Panc1 (cell line): ENCODE measurements around the gene CST11. TPM values are rescaled to one million over a fixed set of nuclear protein-coding genes. Genes with fewer than 3 reads are reported as not detected.

Source experiments
- ATAC-seq: fragments of 200-7000 bp; cut with Tn5 transposase; 2 replicates; pipeline ENCODE4 v1.9.1; 2020; ENCODE audit warnings: mild to moderate bottlenecking, moderate library complexity
- BruUV-seq: library from RNA; stranded (reverse); fragments of 400-500 nt; replicated peaks from 2 replicates; lab custom pipeline; 2021; lab: Mats Ljungman, UMichigan
- CTCF ChIA-PET: fragments of 300-600 bp; sonication (Branson Sonifier 250); formaldehyde crosslinking; loops from one replicate; lab custom pipeline; 2022; ENCODE audit warnings: antibody characterized with exemption; lab: Charles Lee
- POLR2A ChIA-PET: fragments of 300-600 bp; sonication (Branson Sonifier 250); formaldehyde crosslinking; loops from one replicate; lab custom pipeline; 2022; ENCODE audit warnings: antibody characterized with exemption; lab: Charles Lee
- DNase-seq: peaks from one replicate; pipeline ENCODE4 v3.0.0-alpha.2; 2010; ENCODE audit warnings: low read depth, low spot score
- H3K27ac ChIP-seq: 2 replicates; pipeline ENCODE4 v1.5.1; 2011; ENCODE audit warnings: mild to moderate bottlenecking, low read length, inconsistent platforms
- H3K27me3 ChIP-seq: fragments of 200-500 bp; sonication (Bioruptor generic); 2 replicates; pipeline ENCODE4 v1.6.0; 2014; ENCODE audit warnings: low read length, inconsistent platforms; ENCODE audit not compliant: control insufficient read depth, insufficient read depth
- H3K36me3 ChIP-seq: fragments of 200-500 bp; sonication (Bioruptor generic); 2 replicates; pipeline ENCODE4 v1.5.1; 2014; ENCODE audit warnings: inconsistent platforms, mild to moderate bottlenecking, low read length, moderate library complexity; ENCODE audit not compliant: control insufficient read depth, insufficient read depth
- H3K4me1 ChIP-seq: 2 replicates; pipeline ENCODE4 v1.5.1; 2011; ENCODE audit warnings: inconsistent platforms, mild to moderate bottlenecking, low read length, moderate library complexity; ENCODE audit not compliant: control insufficient read depth, insufficient read depth
- H3K4me3 ChIP-seq, 2 experiments: 2 replicates each; pipeline ENCODE4 v1.5.1; 2011 to 2012; ENCODE audit warnings: low read depth in 2 of 2, low read length in 2 of 2, mild to moderate bottlenecking in 2 of 2, inconsistent platforms in 1 of 2, moderate library complexity in 1 of 2
- H3K9me3 ChIP-seq: fragments of 200-500 bp; sonication (Bioruptor generic); 2 replicates; pipeline ENCODE4 v1.5.1; 2014; ENCODE audit warnings: low read depth, mild to moderate bottlenecking, inconsistent platforms, low read length, moderate library complexity; ENCODE audit not compliant: control insufficient read depth, insufficient read depth
- POLR2AphosphoS5 ChIP-seq: IDR thresholded peaks from 2 replicates; pipeline ENCODE4 v1.6.1; 2012; ENCODE audit warnings: mild to moderate bottlenecking, low read depth, low read length, moderate library complexity
- REST ChIP-seq, 2 experiments: IDR thresholded peaks; 2 replicates each; pipeline ENCODE4 v1.6.1; 2011 to 2012; ENCODE audit warnings: low read depth in 2 of 2, control low read depth in 1 of 2, low read length in 1 of 2, mild to moderate bottlenecking in 1 of 2, moderate library complexity in 1 of 2; ENCODE audit not compliant: insufficient read depth in 1 of 2
- SIN3A ChIP-seq: IDR thresholded peaks from 2 replicates; pipeline ENCODE4 v1.6.1; 2012; ENCODE audit warnings: low read depth, mild to moderate bottlenecking, low read length, moderate library complexity, borderline replicate concordance; ENCODE audit not compliant: insufficient read depth
- TCF7L2 ChIP-seq: IDR thresholded peaks from 2 replicates; pipeline ENCODE4 v1.6.1; 2011; ENCODE audit warnings: mild to moderate bottlenecking, low read depth, low read length, inconsistent platforms
- in situ Hi-C: cut with HindIII; loops from 2 replicates; pipeline ENCODE4 v1.10.0; 2016; ENCODE audit warnings: low sequenced_read_pairs, low pct_unique_long_range_greater_than_20kb
- intact Hi-C: fragments of 100-400 bp; cut with micrococcal nuclease; formaldehyde crosslinking; loops from one replicate; pipeline ENCODE4 v1.10.0; 2022; ENCODE audit not compliant: unreplicated experiment
- total RNA-seq: library from RNA; stranded (reverse); gene quantifications from one replicate; pipeline ENCODE4 v1.2.1, GENCODE V29; 2021; ENCODE audit not compliant: unreplicated experiment
- TF ChIP-seq, protein P1 (sequence below): fragments of 450-650 bp; IDR thresholded peaks from 2 replicates; pipeline ENCODE4 v1.5.1; 2017; ENCODE audit warnings: mild to moderate bottlenecking

Gene CST11
- total RNA-seq, 1 experiment from 2014 or later: not detected

DNA sequence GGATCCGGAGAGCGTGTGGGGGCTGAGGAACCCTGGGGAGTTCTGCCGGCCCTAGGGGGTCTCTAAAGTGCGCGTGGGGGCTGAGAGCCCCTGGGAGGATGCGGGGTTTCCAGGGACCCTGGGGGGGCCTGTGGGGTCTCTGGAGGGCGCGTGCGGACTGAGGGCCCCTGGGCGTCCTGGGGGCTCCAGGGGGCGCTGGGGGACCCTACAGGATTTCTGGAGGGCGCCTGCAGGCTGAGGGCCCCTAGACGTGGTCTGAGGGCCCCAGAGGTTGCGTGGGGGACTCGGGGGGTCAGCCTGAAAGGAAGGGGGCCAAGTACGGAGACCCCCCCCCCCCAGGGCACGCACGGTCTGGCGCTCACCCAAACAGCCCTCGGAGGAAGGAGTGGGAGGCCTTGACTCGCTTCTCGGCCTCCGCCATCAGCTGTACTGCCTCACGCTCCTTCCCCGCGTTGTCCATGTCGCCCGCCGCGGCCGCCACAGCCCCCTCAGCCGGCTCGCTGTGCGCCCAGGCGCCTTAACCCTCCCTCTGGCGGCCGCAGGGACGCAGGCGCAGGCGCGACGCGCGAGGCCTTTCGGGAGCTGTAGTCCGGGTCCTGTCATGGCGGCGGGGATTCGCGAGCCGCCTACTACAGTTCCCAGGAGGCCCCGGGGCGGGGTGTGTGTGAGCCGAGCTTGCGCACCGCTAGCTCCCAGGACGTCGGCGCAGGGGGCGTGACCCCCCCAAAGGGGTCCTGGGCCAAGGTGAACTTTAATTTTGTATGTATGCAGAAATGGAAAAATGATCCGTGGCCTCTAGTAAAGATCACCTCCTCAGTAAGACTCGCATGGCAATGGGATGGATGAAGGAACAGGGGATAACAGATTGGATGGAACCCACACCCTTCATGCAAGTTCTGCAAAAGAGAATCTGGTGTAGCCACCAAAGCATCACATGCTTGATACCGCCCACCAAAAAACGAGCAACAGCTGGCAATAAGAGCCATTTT lies 31.4 kb downstream of the CST11 start, which contains the start of gene NAPB:
Gene NAPB, minus strand, starts transcription at position 546 of the 989 bp plus-strand sequence. Its CDS starts 86 bp downstream, at position 460.
- intact Hi-C loops: no loop called here
- BruUV-seq: no TSS peak
- H3K9me3 ChIP-seq: no peaks in the 10 kb centered on the region
- peak within 1 kb of the TSS; percentile 80 for H3K27ac ChIP-seq
- POLR2A ChIA-PET: no interaction called here
- H3K4me1 ChIP-seq: peaks cover 10% of the 10 kb centered on the region
- CTCF ChIA-PET: no interaction called here
- peak; percentile 61 for DNase-seq
- H3K36me3 ChIP-seq: no peaks in the 10 kb centered on the region
- peak; percentile 100 for ATAC-seq
- TF ChIP-seq TCF7L2 (no peak), SIN3A (peak; percentile 71; the same call in 1 of the 2 replicates), POLR2AphosphoS5 (peak; percentile 75), REST (IDR thresholded peaks at IDR 0.05; ENCODE audit: insufficient read depth in 1 of 2, low read depth in 2 of 2, low read length in 1 of 2) (no peak)
- TF ChIP-seq, protein P1, sequence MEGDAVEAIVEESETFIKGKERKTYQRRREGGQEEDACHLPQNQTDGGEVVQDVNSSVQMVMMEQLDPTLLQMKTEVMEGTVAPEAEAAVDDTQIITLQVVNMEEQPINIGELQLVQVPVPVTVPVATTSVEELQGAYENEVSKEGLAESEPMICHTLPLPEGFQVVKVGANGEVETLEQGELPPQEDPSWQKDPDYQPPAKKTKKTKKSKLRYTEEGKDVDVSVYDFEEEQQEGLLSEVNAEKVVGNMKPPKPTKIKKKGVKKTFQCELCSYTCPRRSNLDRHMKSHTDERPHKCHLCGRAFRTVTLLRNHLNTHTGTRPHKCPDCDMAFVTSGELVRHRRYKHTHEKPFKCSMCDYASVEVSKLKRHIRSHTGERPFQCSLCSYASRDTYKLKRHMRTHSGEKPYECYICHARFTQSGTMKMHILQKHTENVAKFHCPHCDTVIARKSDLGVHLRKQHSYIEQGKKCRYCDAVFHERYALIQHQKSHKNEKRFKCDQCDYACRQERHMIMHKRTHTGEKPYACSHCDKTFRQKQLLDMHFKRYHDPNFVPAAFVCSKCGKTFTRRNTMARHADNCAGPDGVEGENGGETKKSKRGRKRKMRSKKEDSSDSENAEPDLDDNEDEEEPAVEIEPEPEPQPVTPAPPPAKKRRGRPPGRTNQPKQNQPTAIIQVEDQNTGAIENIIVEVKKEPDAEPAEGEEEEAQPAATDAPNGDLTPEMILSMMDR: peak; percentile 42
- H3K27me3 ChIP-seq: no peaks in the 10 kb centered on the region
- H3K4me3 ChIP-seq: peak within 1 kb of the TSS; percentile 73
- in situ Hi-C loops: no loop called here

- no peaks in the 10 kb centered on the region for H3K27me3 ChIP-seq
- H3K4me3 ChIP-seq: peak overlapping the region; percentile 73
- in situ Hi-C loops: no loop called here
- DNase-seq (no peak), ATAC-seq (no peak; the same call in 1 of the 2 replicates)
- peak overlapping the region; percentile 80 for H3K27ac ChIP-seq
- POLR2A ChIA-PET: no interaction called here
- no peaks in the 10 kb centered on the region for H3K36me3 ChIP-seq
- intact Hi-C loops: no loop called here
- CTCF ChIA-PET: no interaction called here
- peaks cover 14% of the 10 kb centered on the region for H3K4me1 ChIP-seq
- H3K9me3 ChIP-seq: no peaks in the 10 kb centered on the region
- BruUV-seq: no TSS peak
- TF ChIP-seq REST (IDR thresholded peaks at IDR 0.05; ENCODE audit: insufficient read depth in 1 of 2, low read depth in 2 of 2, low read length in 1 of 2) (no peak), POLR2AphosphoS5 (no peak), TCF7L2 (no peak), SIN3A (no peak)
- TF ChIP-seq, protein P1: no peak
These were observed 32.4 kb downstream of the CST11 start for GRCh38 chr20:23419995-23420901.
